Spleen (tissue), 7 donors: ENCODE results near the gene RNF227.

Experiments used
- CTCF ChIP-seq, 11 experiments: fragments of 200-600 bp in 7 of 11; fragments of 450-650 bp in 4 of 11; sonication (generic) in 4 of 11; IDR thresholded peaks in 8 of 11; conservative IDR thresholded peaks in 3 of 11; 1 replicate in 7 of 11; 2 replicates in 4 of 11; pipeline versions ENCODE4 v1.4.0 to v1.8.0; 2016 to 2021; ENCODE audit warnings: antibody characterized with exemption in 11 of 11, inconsistent platforms in 4 of 11, mild to moderate bottlenecking in 1 of 11
- POLR2AphosphoS5 ChIP-seq, 3 donors: sonication (generic); formaldehyde crosslinking; IDR thresholded peaks; one replicate each; pipeline ENCODE4 v1.5.1; 2017; ENCODE audit warnings: antibody characterized with exemption in 3 of 3
- donor health status: DM: no; HTN: no; CAD: no; lungs with moderate emphysema.
- donor health status: DM: no; HTN: no; CAD: no.
- donor health status: DM: no; HTN: no; CAD: no.

DNA sequence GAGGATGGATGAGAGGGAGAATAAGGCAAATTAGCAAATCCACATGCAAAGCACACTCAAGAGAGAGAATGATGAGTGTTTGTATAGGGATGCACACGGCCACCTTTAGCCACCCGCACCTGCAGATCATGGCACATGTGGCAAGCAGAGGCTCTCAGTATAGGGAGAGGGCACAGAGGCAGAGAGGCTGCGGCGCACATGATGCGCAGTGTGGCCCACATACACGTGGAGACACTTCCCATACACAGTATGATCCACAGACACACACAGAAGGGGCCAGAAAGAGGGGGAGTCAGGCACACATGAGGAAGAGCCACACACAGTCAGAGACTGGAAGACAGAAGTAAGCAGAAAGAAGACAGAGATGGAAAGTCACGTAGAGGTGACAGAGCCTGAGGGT is 34.0 kb downstream of the RNF227 start:
- TF ChIP-seq CTCF (IDR thresholded peaks at IDR 0.05 in 8 of 11, conservative IDR thresholded peaks at IDR 0.05 in 3 of 11) (no peak), POLR2AphosphoS5 (IDR thresholded peaks at IDR 0.05) (no peak)
